ENCODE data around the gene CFAP46. TPM values are rescaled to one million over a fixed set of nuclear protein-coding genes. Genes with fewer than 3 reads are reported as not detected.

The CFAP46 gene
- total RNA-seq, 2 experiments from 2014 or later, result 0.07 TPM; not detected in 1

- H3K4me1 Mint-ChIP-seq (ENCODE audit: low read depth), result no peaks in the 10 kb centered on the region
- no peaks in the 10 kb centered on the region for H3K9me3 Mint-ChIP-seq
- H3K27ac Mint-ChIP-seq, result no peak overlapping the region
- DNase-seq, result no peak
- no peak overlapping the region for H3K4me3 Mint-ChIP-seq
- H3K36me3 Mint-ChIP-seq, result no peaks in the 10 kb centered on the region
- H3K27me3 Mint-ChIP-seq, result no peaks in the 10 kb centered on the region
- POLR2A ChIA-PET, result no interaction called here
- intact Hi-C loops (cut with micrococcal nuclease), result no loop called here
- CTCF ChIA-PET, result interaction anchor here (1.0 kb wide), 1 partner anchor 152 kb away, joined by 3 read pairs; no protein-coding TSS in a partner anchor
Measured at GRCh38 chr10:132808383-132809231, 133.8 kb downstream of the CFAP46 start.

GRCh38 chr10:132807621-132808049 is 134.7 kb downstream of the CFAP46 start:
- Mint-ChIP-seq H3K36me3 (no peaks in the 10 kb centered on the region), H3K9me3 (no peaks in the 10 kb centered on the region), H3K4me1 (ENCODE audit: low read depth) (no peaks in the 10 kb centered on the region), H3K27me3 (no peaks in the 10 kb centered on the region), H3K27ac (no peak overlapping the region), H3K4me3 (no peak overlapping the region)
- no peak for DNase-seq
- POLR2A ChIA-PET, result no interaction called here
- intact Hi-C loops (cut with micrococcal nuclease), result no loop called here
- CTCF ChIA-PET, result interaction anchor here (1.0 kb wide), 1 partner anchor 151 kb away, joined by 3 read pairs; no protein-coding TSS in a partner anchor

GRCh38 chr10:132806561-132807003 is 135.8 kb downstream of the CFAP46 start:
- Mint-ChIP-seq H3K4me1 (ENCODE audit: low read depth) (no peaks in the 10 kb centered on the region), H3K36me3 (no peaks in the 10 kb centered on the region), H3K27ac (no peak overlapping the region), H3K9me3 (no peaks in the 10 kb centered on the region), H3K4me3 (no peak overlapping the region), H3K27me3 (no peaks in the 10 kb centered on the region)
- DNase-seq, result no peak
- CTCF ChIA-PET, result interaction anchor here (1.2 kb wide), 1 partner anchor 152 kb away, joined by 4 read pairs; no protein-coding TSS in a partner anchor
- POLR2A ChIA-PET, result no interaction called here
- intact Hi-C loops (cut with micrococcal nuclease), result no loop called here

- Mint-ChIP-seq H3K27me3 (no peaks in the 10 kb centered on the region), H3K36me3 (no peaks in the 10 kb centered on the region), H3K4me3 (no peak overlapping the region), H3K27ac (no peak overlapping the region), H3K4me1 (ENCODE audit: low read depth) (no peaks in the 10 kb centered on the region), H3K9me3 (no peaks in the 10 kb centered on the region)
- DNase-seq, result no peak
- ChIA-PET POLR2A (no interaction called here), CTCF (interaction anchor here (1.2 kb wide), 1 partner anchor 152 kb away, joined by 4 read pairs; no protein-coding TSS in a partner anchor)
- intact Hi-C loops (cut with micrococcal nuclease), result no loop called here
Measured at GRCh38 chr10:132806110-132806509, 136.3 kb downstream of the CFAP46 start.

- intact Hi-C loops (cut with micrococcal nuclease), result no loop called here
- POLR2A ChIA-PET, result no interaction called here
- Mint-ChIP-seq H3K27ac (no peak overlapping the region), H3K9me3 (no peaks in the 10 kb centered on the region), H3K4me1 (ENCODE audit: low read depth) (no peaks in the 10 kb centered on the region), H3K27me3 (no peaks in the 10 kb centered on the region), H3K36me3 (no peaks in the 10 kb centered on the region), H3K4me3 (no peak overlapping the region)
- CTCF ChIA-PET, result interaction anchor here (1.2 kb wide), 1 partner anchor 151 kb away, joined by 4 read pairs; no protein-coding TSS in a partner anchor
- no peak for DNase-seq
Measured at GRCh38 chr10:132805599-132805998, 136.8 kb downstream of the CFAP46 start.

- CTCF ChIA-PET, result no interaction called here
- intact Hi-C loops (cut with micrococcal nuclease), result no loop called here
- DNase-seq, result no peak
Measured at GRCh38 chr10:132804785-132805426, 137.5 kb downstream of the CFAP46 start.

GRCh38 chr10:132804287-132804686 is 138.1 kb downstream of the CFAP46 start:
- CTCF ChIA-PET, result no interaction called here
- H3K36me3 Mint-ChIP-seq, result no peaks in the 10 kb centered on the region
- H3K27me3 Mint-ChIP-seq, result no peaks in the 10 kb centered on the region
- DNase-seq, result no peak
- intact Hi-C loops (cut with micrococcal nuclease), result no loop called here
- no peak overlapping the region for H3K4me3 Mint-ChIP-seq
- POLR2A ChIA-PET, result no interaction called here
- H3K9me3 Mint-ChIP-seq, result no peaks in the 10 kb centered on the region
- no peak overlapping the region for H3K27ac Mint-ChIP-seq
- no peaks in the 10 kb centered on the region for H3K4me1 Mint-ChIP-seq (ENCODE audit: low read depth)

More at GRCh38 chr10:132804785-132805426, 137.5 kb downstream of the CFAP46 start:
- H3K4me1 Mint-ChIP-seq (ENCODE audit: low read depth), result no peaks in the 10 kb centered on the region
- no peaks in the 10 kb centered on the region for H3K9me3 Mint-ChIP-seq
- H3K4me3 Mint-ChIP-seq, result no peak overlapping the region
- POLR2A ChIA-PET, result no interaction called here
- no peaks in the 10 kb centered on the region for H3K36me3 Mint-ChIP-seq
- no peak overlapping the region for H3K27ac Mint-ChIP-seq
- H3K27me3 Mint-ChIP-seq, result no peaks in the 10 kb centered on the region

- Mint-ChIP-seq H3K27me3 (no peaks in the 10 kb centered on the region), H3K36me3 (no peaks in the 10 kb centered on the region), H3K9me3 (no peaks in the 10 kb centered on the region), H3K4me1 (ENCODE audit: low read depth) (no peaks in the 10 kb centered on the region), H3K27ac (no peak overlapping the region), H3K4me3 (no peak overlapping the region)
- CTCF ChIA-PET, result interaction anchor here (0.7 kb wide), 1 partner anchor 149 kb away, joined by 3 read pairs; no protein-coding TSS in a partner anchor
- POLR2A ChIA-PET, result no interaction called here
- intact Hi-C loops (cut with micrococcal nuclease), result no loop called here
- DNase-seq, result no peak
Measured at GRCh38 chr10:132803416-132804210, 138.8 kb downstream of the CFAP46 start.

- Mint-ChIP-seq H3K4me1 (ENCODE audit: low read depth) (no peaks in the 10 kb centered on the region), H3K4me3 (no peak overlapping the region), H3K27me3 (no peaks in the 10 kb centered on the region), H3K36me3 (no peaks in the 10 kb centered on the region), H3K27ac (no peak overlapping the region), H3K9me3 (no peaks in the 10 kb centered on the region)
- ChIA-PET POLR2A (interaction anchor here (0.7 kb wide), 1 partner anchor 240 kb away, joined by 3 read pairs; no protein-coding TSS in a partner anchor), CTCF (interaction anchor here (0.7 kb wide), 1 partner anchor 149 kb away, joined by 3 read pairs; no protein-coding TSS in a partner anchor)
- DNase-seq, result no peak
- intact Hi-C loops (cut with micrococcal nuclease), result no loop called here
Measured at GRCh38 chr10:132802694-132803320, 139.6 kb downstream of the CFAP46 start.

- ChIA-PET POLR2A (interaction anchor here (0.7 kb wide), 1 partner anchor 241 kb away, joined by 3 read pairs; no protein-coding TSS in a partner anchor), CTCF (no interaction called here)
- H3K27ac Mint-ChIP-seq, result no peak overlapping the region
- no peaks in the 10 kb centered on the region for H3K4me1 Mint-ChIP-seq (ENCODE audit: low read depth)
- no peaks in the 10 kb centered on the region for H3K27me3 Mint-ChIP-seq
- H3K36me3 Mint-ChIP-seq, result no peaks in the 10 kb centered on the region
- H3K9me3 Mint-ChIP-seq, result no peaks in the 10 kb centered on the region
- intact Hi-C loops (cut with micrococcal nuclease), result no loop called here
- no peak overlapping the region for H3K4me3 Mint-ChIP-seq
- DNase-seq, result no peak
Measured at GRCh38 chr10:132802048-132802447, 140.3 kb downstream of the CFAP46 start.

GRCh38 chr10:132799865-132800264 is 142.5 kb downstream of the CFAP46 start:
- H3K27ac Mint-ChIP-seq, result no peak overlapping the region
- DNase-seq, result no peak
- intact Hi-C loops (cut with micrococcal nuclease), result no loop called here
- CTCF ChIA-PET, result no interaction called here
- POLR2A ChIA-PET, result no interaction called here
- no peak overlapping the region for H3K4me3 Mint-ChIP-seq
- no peaks in the 10 kb centered on the region for H3K4me1 Mint-ChIP-seq (ENCODE audit: low read depth)
- H3K36me3 Mint-ChIP-seq, result no peaks in the 10 kb centered on the region
- H3K27me3 Mint-ChIP-seq, result no peaks in the 10 kb centered on the region
- no peaks in the 10 kb centered on the region for H3K9me3 Mint-ChIP-seq
